GM12872 (cell line): ENCODE data around the gene SDK1.

ENCODE experiments used
- CTCF ChIP-seq: IDR thresholded peaks from 3 replicates; pipeline ENCODE4 v1.5.1; 2011; ENCODE audit warnings: low read depth, mild to moderate bottlenecking, low read length, moderate library complexity; ENCODE audit not compliant: insufficient read depth

SDK1 gene

DNA sequence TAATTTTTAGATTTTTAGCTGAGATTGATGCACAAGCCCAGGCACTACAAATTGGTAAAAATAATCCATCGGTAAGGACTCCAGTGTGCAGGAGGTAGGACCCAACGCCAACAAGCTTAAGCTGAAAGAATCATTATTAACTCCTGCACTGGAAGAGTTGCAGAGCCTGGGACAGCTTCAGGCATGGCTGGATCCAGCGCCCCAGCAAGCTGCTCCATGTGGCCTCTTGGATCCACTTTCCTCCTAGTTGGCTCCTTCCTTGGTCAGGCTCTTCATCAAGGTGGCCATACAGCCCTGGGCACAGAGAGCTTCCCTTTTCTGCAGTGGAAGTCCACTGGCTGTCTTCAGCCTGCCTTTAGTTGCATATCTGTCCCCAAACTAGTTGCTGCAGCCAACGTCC is 883.6 kb downstream of the SDK1 start:
- no peak for TF ChIP-seq CTCF

DNA sequence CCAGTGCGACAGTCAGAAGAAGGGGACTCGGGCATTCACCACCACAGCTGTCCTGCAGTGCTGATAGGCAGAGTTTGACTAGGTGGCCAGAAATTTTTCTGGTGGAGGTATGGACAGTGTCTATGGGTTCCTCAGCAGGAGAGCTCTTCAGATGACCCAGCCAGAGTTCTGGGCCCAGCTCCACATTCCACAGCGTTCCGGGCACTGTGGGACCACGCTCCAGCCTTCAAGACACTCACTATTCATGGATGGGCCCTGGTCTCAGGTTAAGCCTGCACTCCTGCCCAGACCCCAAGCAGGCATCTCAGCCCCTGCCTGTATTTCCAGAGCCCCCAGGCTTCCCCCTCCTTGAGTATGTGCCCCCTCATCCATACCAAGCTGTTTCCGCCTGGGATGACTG is 884.1 kb downstream of the SDK1 start:
- no peak for TF ChIP-seq CTCF

GRCh38 chr7:4185721-4186512 is 884.9 kb downstream of the SDK1 start:
- TF ChIP-seq CTCF: no peak

DNA sequence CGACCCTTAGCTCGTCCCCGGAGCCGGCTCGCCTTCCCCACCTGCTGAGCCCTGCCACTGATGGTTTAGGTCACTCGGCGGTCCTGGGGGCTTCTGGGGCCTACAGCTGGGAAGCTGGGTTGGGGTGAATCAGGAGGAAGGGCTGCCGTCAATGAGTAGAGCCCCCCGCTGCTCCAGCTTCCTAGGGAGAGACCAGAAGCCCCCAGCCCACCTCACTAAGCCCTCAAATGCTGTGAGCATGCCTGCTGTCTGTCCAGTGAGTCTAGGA is 885.4 kb downstream of the SDK1 start:
- TF ChIP-seq CTCF: no peak

GRCh38 chr7:4188651-4189050 is 887.6 kb downstream of the SDK1 start:
- TF ChIP-seq CTCF: no peak

DNA sequence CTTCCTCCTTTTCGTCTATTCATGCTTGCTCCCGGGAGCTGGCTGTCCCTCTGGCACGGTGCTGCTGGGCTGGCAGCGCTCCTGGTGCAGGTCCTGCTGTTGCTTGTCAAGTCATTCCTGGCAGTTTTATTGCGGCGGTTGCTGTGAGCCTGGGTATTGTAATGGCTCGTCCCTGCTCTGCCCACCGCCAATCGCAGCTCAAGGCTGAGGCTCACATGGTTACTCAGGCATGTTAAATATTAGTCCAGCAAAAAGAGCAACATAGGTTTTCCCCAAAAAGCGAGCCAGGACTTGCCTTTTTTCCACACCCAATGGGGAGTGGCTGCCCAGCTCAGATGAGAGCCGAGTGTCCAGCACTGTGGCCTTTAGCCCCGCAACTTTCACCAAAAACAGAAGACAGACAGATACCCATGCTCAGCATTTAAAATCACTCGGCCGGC is 888.1 kb downstream of the SDK1 start:
- no peak for TF ChIP-seq CTCF

DNA sequence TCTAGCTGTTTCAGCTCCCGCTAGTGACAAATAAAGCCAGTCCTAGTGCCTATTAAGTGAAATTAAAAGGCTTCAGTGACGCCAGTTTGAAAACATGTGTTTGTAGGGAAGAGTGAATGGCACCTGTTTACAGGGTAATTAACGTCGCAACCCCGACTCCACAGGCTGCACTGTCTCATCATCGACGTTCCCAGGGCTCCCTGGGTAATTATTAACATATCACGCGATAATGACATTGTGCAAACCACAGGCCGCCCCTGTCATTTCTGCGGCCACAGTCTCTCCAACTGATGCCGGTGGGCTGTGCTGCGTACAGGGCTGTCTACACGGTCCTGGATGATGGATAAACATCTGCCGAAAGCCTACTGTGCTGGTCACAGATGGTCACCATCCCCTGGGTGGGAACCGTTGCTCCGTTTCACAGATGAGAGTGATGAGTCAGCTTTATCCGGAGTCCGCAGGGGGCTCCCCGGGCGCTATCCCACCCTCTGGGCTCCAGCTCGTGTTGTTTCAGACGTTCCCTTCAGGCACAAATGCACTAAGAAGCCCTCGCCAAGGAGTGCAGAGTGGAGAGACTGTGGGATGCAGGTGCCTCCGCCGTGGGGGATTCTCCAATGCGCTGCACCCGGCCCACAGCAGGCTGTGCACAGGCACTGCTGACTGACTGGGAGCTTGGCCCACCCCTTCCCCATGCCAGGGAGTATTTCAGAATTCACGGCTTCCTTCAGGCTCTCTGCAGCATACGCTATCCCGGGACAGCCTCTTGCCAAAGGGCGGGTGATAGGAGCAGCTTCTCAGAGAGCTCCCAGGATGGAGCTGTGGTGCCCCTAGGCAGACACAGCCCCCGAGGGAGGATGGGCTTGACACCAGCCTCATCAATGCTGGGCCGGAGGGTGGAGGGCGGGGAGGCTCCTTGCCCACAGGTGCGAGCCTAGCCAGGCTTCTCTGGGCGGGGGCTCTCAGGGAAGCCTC is 889.2 kb downstream of the SDK1 start:
- no peak for TF ChIP-seq CTCF
